ENCODE data around the gene TMEFF2.

Gene TMEFF2

GRCh38 chr2:191954451-191954850 lies 240.3 kb downstream of the TMEFF2 start:
- no peaks in the 10 kb centered on the region for H3K9me3 ChIP-seq (ENCODE audit: control insufficient read depth, insufficient read depth, low read length)
- H3K4me3 ChIP-seq (ENCODE audit: low read depth, low read length), result no peak overlapping the region
- no peaks in the 10 kb centered on the region for H3K4me1 ChIP-seq (ENCODE audit: control insufficient read depth, insufficient read depth, low read length)
- no peaks in the 10 kb centered on the region for H3K36me3 ChIP-seq (ENCODE audit: control insufficient read depth, insufficient read depth, low read length)
- H3K9ac ChIP-seq (ENCODE audit: low read depth, low read length), result no peak overlapping the region
- no peaks in the 10 kb centered on the region for H3K27me3 ChIP-seq (ENCODE audit: control insufficient read depth, insufficient read depth, low read length)

DNA sequence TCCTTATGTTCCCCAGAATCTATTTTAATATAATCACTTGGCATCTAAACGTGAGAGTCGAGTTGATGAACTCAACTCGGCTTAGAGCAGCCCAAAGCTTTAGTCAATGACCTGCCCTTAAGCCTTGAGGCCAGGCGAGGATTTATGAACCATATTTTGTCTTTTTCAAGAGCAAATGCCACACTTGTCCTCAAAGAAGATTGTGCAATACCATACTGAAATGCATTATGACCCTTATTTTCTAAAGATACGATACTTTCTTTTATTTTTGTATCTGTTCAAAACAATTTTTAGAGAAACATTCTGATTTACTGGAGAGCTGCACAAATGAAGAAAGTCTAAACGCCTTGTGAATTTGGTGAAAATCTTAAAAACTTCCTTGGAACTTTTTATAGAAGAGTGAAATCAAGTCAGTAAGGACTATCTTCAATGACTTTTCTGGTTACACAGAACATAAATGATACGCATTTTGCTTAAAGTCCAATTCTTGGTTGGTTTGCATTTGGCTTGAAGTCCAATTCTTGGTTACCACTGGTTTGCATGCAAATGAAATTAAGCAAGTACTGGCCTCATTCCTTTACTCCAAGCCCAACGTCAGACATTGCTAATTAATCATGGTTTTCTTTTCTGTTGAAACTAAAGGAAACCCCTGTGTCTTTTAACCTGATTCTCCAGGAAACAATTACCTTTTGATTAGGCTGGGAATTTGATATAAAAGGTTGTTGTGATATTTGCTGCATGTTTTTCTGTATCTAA lies 242.0 kb downstream of the TMEFF2 start:
- Histone ChIP-seq H3K4me1 (ENCODE audit: control insufficient read depth, insufficient read depth, low read length) (no peaks in the 10 kb centered on the region), H3K4me3 (ENCODE audit: low read depth, low read length) (no peak overlapping the region), H3K9ac (ENCODE audit: low read depth, low read length) (no peak overlapping the region), H3K27me3 (ENCODE audit: control insufficient read depth, insufficient read depth, low read length) (no peaks in the 10 kb centered on the region), H3K36me3 (ENCODE audit: control insufficient read depth, insufficient read depth, low read length) (no peaks in the 10 kb centered on the region), H3K9me3 (ENCODE audit: control insufficient read depth, insufficient read depth, low read length) (no peaks in the 10 kb centered on the region)

- no peaks in the 10 kb centered on the region for H3K4me1 ChIP-seq (ENCODE audit: control insufficient read depth, insufficient read depth, low read length)
- H3K27me3 ChIP-seq (ENCODE audit: control insufficient read depth, insufficient read depth, low read length), result no peaks in the 10 kb centered on the region
- H3K4me3 ChIP-seq (ENCODE audit: low read depth, low read length), result no peak overlapping the region
- no peak overlapping the region for H3K9ac ChIP-seq (ENCODE audit: low read depth, low read length)
- H3K36me3 ChIP-seq (ENCODE audit: control insufficient read depth, insufficient read depth, low read length), result no peaks in the 10 kb centered on the region
- no peaks in the 10 kb centered on the region for H3K9me3 ChIP-seq (ENCODE audit: control insufficient read depth, insufficient read depth, low read length)
These were observed 242.9 kb downstream of the TMEFF2 start for GRCh38 chr2:191951832-191952231.

GRCh38 chr2:191951376-191951775 lies 243.4 kb downstream of the TMEFF2 start:
- Histone ChIP-seq H3K36me3 (ENCODE audit: control insufficient read depth, insufficient read depth, low read length) (no peaks in the 10 kb centered on the region), H3K9me3 (ENCODE audit: control insufficient read depth, insufficient read depth, low read length) (no peaks in the 10 kb centered on the region), H3K4me3 (ENCODE audit: low read depth, low read length) (no peak overlapping the region), H3K9ac (ENCODE audit: low read depth, low read length) (no peak overlapping the region), H3K27me3 (ENCODE audit: control insufficient read depth, insufficient read depth, low read length) (no peaks in the 10 kb centered on the region), H3K4me1 (ENCODE audit: control insufficient read depth, insufficient read depth, low read length) (no peaks in the 10 kb centered on the region)

DNA sequence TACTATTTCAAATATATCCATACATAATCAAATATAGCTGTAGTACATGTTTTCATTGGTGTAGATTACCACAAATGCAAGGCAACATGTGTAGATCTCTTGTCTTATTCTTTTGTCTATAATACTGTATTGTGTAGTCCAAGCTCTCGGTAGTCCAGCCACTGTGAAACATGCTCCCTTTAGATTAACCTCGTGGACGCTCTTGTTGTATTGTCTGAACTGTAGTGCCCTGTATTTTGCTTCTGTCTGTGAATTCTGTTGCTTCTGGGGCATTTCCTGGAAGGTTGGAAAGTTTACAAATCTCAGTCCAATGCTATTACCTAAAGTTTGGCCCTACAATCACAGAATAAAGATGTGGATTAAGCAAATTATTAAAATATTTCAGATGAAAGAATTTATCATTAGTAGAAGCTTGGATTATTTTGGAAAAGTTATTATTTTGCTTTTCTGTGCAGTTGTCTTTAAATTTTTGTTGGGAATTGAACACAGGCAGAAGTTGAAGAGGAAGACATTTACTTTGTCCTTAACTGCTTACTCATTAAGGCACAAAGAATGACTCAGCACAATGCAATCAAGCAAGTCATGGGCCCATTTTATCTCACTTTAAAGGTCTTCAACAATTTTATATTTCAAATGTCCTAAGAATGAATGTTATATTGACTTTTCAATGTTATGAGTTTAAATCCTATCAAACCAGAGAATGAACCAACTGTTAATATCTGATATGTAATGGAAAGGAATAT lies 244.4 kb downstream of the TMEFF2 start:
- Histone ChIP-seq H3K4me3 (ENCODE audit: low read depth, low read length) (no peak overlapping the region), H3K4me1 (ENCODE audit: control insufficient read depth, insufficient read depth, low read length) (no peaks in the 10 kb centered on the region), H3K9ac (ENCODE audit: low read depth, low read length) (no peak overlapping the region), H3K36me3 (ENCODE audit: control insufficient read depth, insufficient read depth, low read length) (no peaks in the 10 kb centered on the region), H3K9me3 (ENCODE audit: control insufficient read depth, insufficient read depth, low read length) (no peaks in the 10 kb centered on the region), H3K27me3 (ENCODE audit: control insufficient read depth, insufficient read depth, low read length) (no peaks in the 10 kb centered on the region)

DNA sequence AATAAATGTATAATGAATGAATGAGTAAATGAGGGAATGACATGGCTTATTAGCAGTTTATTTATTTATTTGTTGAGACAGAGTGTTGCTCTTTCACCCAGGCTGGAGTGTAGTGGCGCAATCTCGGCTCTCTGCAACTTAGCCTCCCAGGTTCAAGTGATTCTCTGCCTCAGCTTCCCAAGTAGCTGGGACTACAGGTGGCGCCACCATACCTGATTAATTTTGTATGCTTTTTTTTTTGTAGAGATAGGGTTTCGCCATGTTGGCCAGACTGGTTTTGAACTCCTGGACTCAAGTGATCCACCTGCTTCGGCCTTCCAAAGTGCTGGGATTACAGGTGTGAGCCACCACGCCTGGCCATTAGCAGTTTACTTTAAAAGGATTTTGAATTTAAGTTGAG lies 247.5 kb downstream of the TMEFF2 start:
- no peaks in the 10 kb centered on the region for H3K4me1 ChIP-seq (ENCODE audit: control insufficient read depth, insufficient read depth, low read length)
- no peaks in the 10 kb centered on the region for H3K27me3 ChIP-seq (ENCODE audit: control insufficient read depth, insufficient read depth, low read length)
- no peak overlapping the region for H3K9ac ChIP-seq (ENCODE audit: low read depth, low read length)
- H3K9me3 ChIP-seq (ENCODE audit: control insufficient read depth, insufficient read depth, low read length), result no peaks in the 10 kb centered on the region
- no peak overlapping the region for H3K4me3 ChIP-seq (ENCODE audit: low read depth, low read length)
- H3K36me3 ChIP-seq (ENCODE audit: control insufficient read depth, insufficient read depth, low read length), result no peaks in the 10 kb centered on the region

GRCh38 chr2:191946471-191947182 lies 248.1 kb downstream of the TMEFF2 start:
- Histone ChIP-seq H3K27me3 (ENCODE audit: control insufficient read depth, insufficient read depth, low read length) (no peaks in the 10 kb centered on the region), H3K9me3 (ENCODE audit: control insufficient read depth, insufficient read depth, low read length) (no peaks in the 10 kb centered on the region), H3K36me3 (ENCODE audit: control insufficient read depth, insufficient read depth, low read length) (no peaks in the 10 kb centered on the region), H3K4me3 (ENCODE audit: low read depth, low read length) (no peak overlapping the region), H3K4me1 (ENCODE audit: control insufficient read depth, insufficient read depth, low read length) (no peaks in the 10 kb centered on the region), H3K9ac (ENCODE audit: low read depth, low read length) (no peak overlapping the region)

GRCh38 chr2:191945623-191946022 lies 249.1 kb downstream of the TMEFF2 start:
- H3K36me3 ChIP-seq (ENCODE audit: control insufficient read depth, insufficient read depth, low read length), result no peaks in the 10 kb centered on the region
- no peak overlapping the region for H3K4me3 ChIP-seq (ENCODE audit: low read depth, low read length)
- H3K4me1 ChIP-seq (ENCODE audit: control insufficient read depth, insufficient read depth, low read length), result no peaks in the 10 kb centered on the region
- H3K9ac ChIP-seq (ENCODE audit: low read depth, low read length), result no peak overlapping the region
- no peaks in the 10 kb centered on the region for H3K27me3 ChIP-seq (ENCODE audit: control insufficient read depth, insufficient read depth, low read length)
- H3K9me3 ChIP-seq (ENCODE audit: control insufficient read depth, insufficient read depth, low read length), result no peaks in the 10 kb centered on the region

- no peaks in the 10 kb centered on the region for H3K4me1 ChIP-seq (ENCODE audit: control insufficient read depth, insufficient read depth, low read length)
These were observed 252.0 kb downstream of the TMEFF2 start for GRCh38 chr2:191942739-191943103.

DNA sequence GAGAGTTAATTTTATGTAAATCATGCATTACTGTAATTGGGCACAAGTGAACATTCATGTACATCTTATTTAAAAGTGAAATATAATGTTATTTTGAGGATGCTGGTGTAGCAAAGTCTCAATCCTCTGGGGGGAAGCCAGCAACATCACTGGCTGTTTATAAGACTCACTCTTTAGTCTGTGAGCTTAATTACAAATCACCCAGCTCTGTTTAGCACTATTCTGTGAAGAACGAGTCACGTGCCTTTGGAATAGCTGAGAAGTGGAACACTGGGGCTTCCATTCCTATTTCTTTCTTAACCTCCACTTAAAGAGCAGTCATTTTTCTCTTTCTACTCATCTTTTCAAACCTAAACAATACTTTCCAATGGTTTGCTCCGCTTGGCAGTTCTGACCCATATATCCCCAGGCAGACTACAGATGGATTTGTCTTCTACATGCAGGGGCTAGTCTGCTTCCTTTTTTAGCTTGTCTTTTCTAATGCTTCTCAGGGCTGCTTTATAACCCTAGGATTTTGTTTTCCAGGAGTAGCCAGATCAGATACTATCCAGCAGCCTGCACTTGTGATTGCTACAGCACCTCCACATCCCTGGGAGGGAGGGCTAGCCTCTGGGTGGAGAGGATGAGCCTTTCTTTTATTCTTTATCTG lies 252.5 kb downstream of the TMEFF2 start:
- H3K36me3 ChIP-seq (ENCODE audit: control insufficient read depth, insufficient read depth, low read length), result no peaks in the 10 kb centered on the region
- H3K27me3 ChIP-seq (ENCODE audit: control insufficient read depth, insufficient read depth, low read length), result no peaks in the 10 kb centered on the region
- H3K4me1 ChIP-seq (ENCODE audit: control insufficient read depth, insufficient read depth, low read length), result no peaks in the 10 kb centered on the region
- H3K9ac ChIP-seq (ENCODE audit: low read depth, low read length), result no peak overlapping the region
- no peak overlapping the region for H3K4me3 ChIP-seq (ENCODE audit: low read depth, low read length)
- H3K9me3 ChIP-seq (ENCODE audit: control insufficient read depth, insufficient read depth, low read length), result no peaks in the 10 kb centered on the region

More at GRCh38 chr2:191942739-191943103, 252.0 kb downstream of the TMEFF2 start:
- Histone ChIP-seq H3K4me3 (ENCODE audit: low read depth, low read length) (no peak overlapping the region), H3K9me3 (ENCODE audit: control insufficient read depth, insufficient read depth, low read length) (no peaks in the 10 kb centered on the region), H3K9ac (ENCODE audit: low read depth, low read length) (no peak overlapping the region), H3K27me3 (ENCODE audit: control insufficient read depth, insufficient read depth, low read length) (no peaks in the 10 kb centered on the region), H3K36me3 (ENCODE audit: control insufficient read depth, insufficient read depth, low read length) (no peaks in the 10 kb centered on the region)

DNA sequence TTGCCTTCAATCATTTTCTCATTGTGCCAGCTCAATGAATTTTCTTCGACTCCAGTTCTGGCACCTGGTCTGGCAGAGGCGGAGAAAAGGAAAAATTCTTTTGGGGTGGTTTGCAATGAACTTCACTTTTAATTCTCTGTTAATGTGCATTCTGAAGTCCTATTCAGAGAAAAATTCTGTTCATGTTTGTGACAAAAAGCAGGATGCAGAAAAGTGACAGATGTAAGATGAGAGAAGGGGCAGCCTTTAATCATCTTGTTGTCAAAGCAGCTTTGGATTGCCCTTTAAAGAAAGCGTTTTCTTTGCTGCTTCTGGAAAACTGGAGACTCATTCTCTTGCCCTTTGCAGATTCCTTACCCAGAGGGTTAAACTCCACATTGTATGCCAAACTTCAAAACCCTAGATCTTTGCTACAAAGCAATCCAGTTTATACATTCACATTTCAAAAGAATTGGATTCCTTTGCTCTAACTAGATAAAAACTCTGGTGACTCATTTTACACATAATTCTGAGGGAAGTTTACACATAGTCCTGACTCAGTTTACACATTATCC lies 253.3 kb downstream of the TMEFF2 start:
- H3K9ac ChIP-seq (ENCODE audit: low read depth, low read length), result no peak overlapping the region
- no peaks in the 10 kb centered on the region for H3K36me3 ChIP-seq (ENCODE audit: control insufficient read depth, insufficient read depth, low read length)
- H3K27me3 ChIP-seq (ENCODE audit: control insufficient read depth, insufficient read depth, low read length), result no peaks in the 10 kb centered on the region
- H3K4me3 ChIP-seq (ENCODE audit: low read depth, low read length), result no peak overlapping the region
- H3K9me3 ChIP-seq (ENCODE audit: control insufficient read depth, insufficient read depth, low read length), result no peaks in the 10 kb centered on the region
- no peaks in the 10 kb centered on the region for H3K4me1 ChIP-seq (ENCODE audit: control insufficient read depth, insufficient read depth, low read length)

All from iPS-15b (cell line).